ENCODE measurements around the gene POLR1A.
A peak's percentile ranks its signal among the peaks of the same experiment; 100 is the strongest.

POLR1A gene

GRCh38 chr2:85976106-85976920 is 129.4 kb downstream of the POLR1A start:
- H3K4me2 ChIP-seq (ENCODE audit: low read length, poor library complexity, severe bottlenecking): no peak overlapping the region
- peak overlapping the region; percentile 7 to 35 for H3K4ac ChIP-seq (ENCODE audit: low read depth in 1 of 2, low read length in 2 of 2)
- no peak overlapping the region for H2AK5ac ChIP-seq (ENCODE audit: low read length, severe bottlenecking)
- H3K23ac ChIP-seq (ENCODE audit: low read length in 2 of 2): no peak overlapping the region
- no peak overlapping the region for H3K27ac ChIP-seq (ENCODE audit: low read length, poor library complexity, severe bottlenecking)
- no peak overlapping the region for H3K9ac ChIP-seq (ENCODE audit: low read length)
- no peak overlapping the region for H2BK5ac ChIP-seq (ENCODE audit: low read depth, low read length, poor library complexity, severe bottlenecking)
- no peak for DNase-seq
- no peak overlapping the region for H4K8ac ChIP-seq (ENCODE audit: low read length)
- no peak overlapping the region for H2BK120ac ChIP-seq (ENCODE audit: low read depth, low read length)
- no peaks in the 10 kb centered on the region for H3K9me3 ChIP-seq (ENCODE audit: control insufficient read depth, low read length)
- no peak overlapping the region for H2BK15ac ChIP-seq (ENCODE audit: low read depth, poor library complexity, severe bottlenecking)
- no peak overlapping the region for H2AFZ ChIP-seq (ENCODE audit: low read depth, low read length)
- H4K91ac ChIP-seq (ENCODE audit: low read length): no peak overlapping the region
- no peak overlapping the region for H3K18ac ChIP-seq (ENCODE audit: low read depth in 1 of 2, low read length in 2 of 2)
- H3K4me1 ChIP-seq (ENCODE audit: control insufficient read depth, insufficient read depth, low read depth, low read length): no peaks in the 10 kb centered on the region
- no peaks in the 10 kb centered on the region for H3K79me1 ChIP-seq (replicated peaks; ENCODE audit: low read length, poor library complexity, severe bottlenecking)
- H3K27me3 ChIP-seq (ENCODE audit: control insufficient read depth in 1 of 2, insufficient read depth in 1 of 2, low read length in 2 of 2): peaks cover 0 to 12% of the 10 kb centered on the region in 2 experiments
- no peaks in the 10 kb centered on the region for H3K36me3 ChIP-seq (ENCODE audit: control insufficient read depth in 1 of 2, insufficient read depth in 2 of 2, low read depth in 1 of 2, low read length in 2 of 2)
- no peak overlapping the region for H3K14ac ChIP-seq (ENCODE audit: low read length in 2 of 2)
- H3K4me3 ChIP-seq (ENCODE audit: insufficient read depth in 1 of 2, low read depth in 1 of 2, low read length in 2 of 2): no peak overlapping the region
- 89% methylated on average over 9 of the region's 9 CpGs for WGBS
- H2BK12ac ChIP-seq (ENCODE audit: low read length in 2 of 2): peak overlapping the region; percentile 54 to 67

GRCh38 chr2:85975581-85975980 is 130.1 kb downstream of the POLR1A start:
- H2BK5ac ChIP-seq (ENCODE audit: low read depth, low read length, poor library complexity, severe bottlenecking): no peak overlapping the region
- H3K23ac ChIP-seq (ENCODE audit: low read length in 2 of 2): no peak overlapping the region
- H3K27ac ChIP-seq (ENCODE audit: low read length, poor library complexity, severe bottlenecking): no peak overlapping the region
- no peak overlapping the region for H3K4ac ChIP-seq (ENCODE audit: low read depth in 1 of 2, low read length in 2 of 2)
- H2AK5ac ChIP-seq (ENCODE audit: low read length, severe bottlenecking): no peak overlapping the region
- no peak overlapping the region for H3K4me3 ChIP-seq (ENCODE audit: insufficient read depth in 1 of 2, low read depth in 1 of 2, low read length in 2 of 2)
- no peak overlapping the region for H4K91ac ChIP-seq (ENCODE audit: low read length)
- H3K27me3 ChIP-seq (ENCODE audit: control insufficient read depth in 1 of 2, insufficient read depth in 1 of 2, low read length in 2 of 2): peaks cover 0 to 12% of the 10 kb centered on the region in 2 experiments
- no peak overlapping the region for H2AFZ ChIP-seq (ENCODE audit: low read depth, low read length)
- H2BK120ac ChIP-seq (ENCODE audit: low read depth, low read length): no peak overlapping the region
- no peaks in the 10 kb centered on the region for H3K9me3 ChIP-seq (ENCODE audit: control insufficient read depth, low read length)
- whole genome bisulfite sequencing: 90% methylated on average over 4 of the region's 4 CpGs
- H2BK12ac ChIP-seq (ENCODE audit: low read length in 2 of 2): peak overlapping the region in 1 of 2 experiments; percentile 81
- no peaks in the 10 kb centered on the region for H3K79me1 ChIP-seq (replicated peaks; ENCODE audit: low read length, poor library complexity, severe bottlenecking)
- H2BK15ac ChIP-seq (ENCODE audit: low read depth, poor library complexity, severe bottlenecking): no peak overlapping the region
- no peak overlapping the region for H3K9ac ChIP-seq (ENCODE audit: low read length)
- H4K8ac ChIP-seq (ENCODE audit: low read length): no peak overlapping the region
- H3K18ac ChIP-seq (ENCODE audit: low read depth in 1 of 2, low read length in 2 of 2): no peak overlapping the region
- H3K4me2 ChIP-seq (ENCODE audit: low read length, poor library complexity, severe bottlenecking): no peak overlapping the region
- DNase-seq: no peak
- H3K36me3 ChIP-seq (ENCODE audit: control insufficient read depth in 1 of 2, insufficient read depth in 2 of 2, low read depth in 1 of 2, low read length in 2 of 2): no peaks in the 10 kb centered on the region
- no peaks in the 10 kb centered on the region for H3K4me1 ChIP-seq (ENCODE audit: control insufficient read depth, insufficient read depth, low read depth, low read length)
- H3K14ac ChIP-seq (ENCODE audit: low read length in 2 of 2): peak overlapping the region in 1 of 2 experiments; percentile 41

- Histone ChIP-seq H4K91ac (ENCODE audit: low read length) (no peak overlapping the region), H3K14ac (ENCODE audit: low read length in 2 of 2) (no peak overlapping the region), H2AK5ac (ENCODE audit: low read length, severe bottlenecking) (no peak overlapping the region), H3K27ac (ENCODE audit: low read length, poor library complexity, severe bottlenecking) (no peak overlapping the region), H2AFZ (ENCODE audit: low read depth, low read length) (no peak overlapping the region), H2BK120ac (ENCODE audit: low read depth, low read length) (no peak overlapping the region), H3K4ac (ENCODE audit: low read depth in 1 of 2, low read length in 2 of 2) (peak overlapping the region in 1 of 2 experiments; percentile 40), H3K18ac (ENCODE audit: low read depth in 1 of 2, low read length in 2 of 2) (peak overlapping the region in 1 of 2 experiments; percentile 5), H3K23ac (ENCODE audit: low read length in 2 of 2) (no peak overlapping the region), H3K4me1 (ENCODE audit: control insufficient read depth, insufficient read depth, low read depth, low read length) (no peaks in the 10 kb centered on the region), H3K27me3 (ENCODE audit: control insufficient read depth in 1 of 2, insufficient read depth in 1 of 2, low read length in 2 of 2) (peaks cover 0 to 12% of the 10 kb centered on the region in 2 experiments), H3K36me3 (ENCODE audit: control insufficient read depth in 1 of 2, insufficient read depth in 2 of 2, low read depth in 1 of 2, low read length in 2 of 2) (no peaks in the 10 kb centered on the region), H2BK15ac (ENCODE audit: low read depth, poor library complexity, severe bottlenecking) (no peak overlapping the region), H2BK5ac (ENCODE audit: low read depth, low read length, poor library complexity, severe bottlenecking) (no peak overlapping the region), H3K79me1 (replicated peaks; ENCODE audit: low read length, poor library complexity, severe bottlenecking) (no peaks in the 10 kb centered on the region), H3K9me3 (ENCODE audit: control insufficient read depth, low read length) (no peaks in the 10 kb centered on the region), H3K4me2 (ENCODE audit: low read length, poor library complexity, severe bottlenecking) (no peak overlapping the region), H3K4me3 (ENCODE audit: insufficient read depth in 1 of 2, low read depth in 1 of 2, low read length in 2 of 2) (no peak overlapping the region), H2BK12ac (ENCODE audit: low read length in 2 of 2) (no peak overlapping the region), H3K9ac (ENCODE audit: low read length) (no peak overlapping the region), H4K8ac (ENCODE audit: low read length) (no peak overlapping the region)
- DNase-seq: no peak
- 76% methylated on average over 1 of the region's 1 CpG for WGBS
These were observed 131.3 kb downstream of the POLR1A start for GRCh38 chr2:85974390-85974789.

- Histone ChIP-seq H2BK120ac (ENCODE audit: low read depth, low read length) (no peak overlapping the region), H3K4me1 (ENCODE audit: control insufficient read depth, insufficient read depth, low read depth, low read length) (no peaks in the 10 kb centered on the region), H3K9ac (ENCODE audit: low read length) (no peak overlapping the region), H3K14ac (ENCODE audit: low read length in 2 of 2) (no peak overlapping the region), H3K18ac (ENCODE audit: low read depth in 1 of 2, low read length in 2 of 2) (peak overlapping the region; percentile 1 to 79), H3K4ac (ENCODE audit: low read depth in 1 of 2, low read length in 2 of 2) (no peak overlapping the region), H4K8ac (ENCODE audit: low read length) (no peak overlapping the region), H2AK5ac (ENCODE audit: low read length, severe bottlenecking) (peak overlapping the region; percentile 56), H2BK15ac (ENCODE audit: low read depth, poor library complexity, severe bottlenecking) (no peak overlapping the region), H3K27me3 (ENCODE audit: control insufficient read depth in 1 of 2, insufficient read depth in 1 of 2, low read length in 2 of 2) (peaks cover 0 to 12% of the 10 kb centered on the region in 2 experiments), H3K4me2 (ENCODE audit: low read length, poor library complexity, severe bottlenecking) (no peak overlapping the region), H3K9me3 (ENCODE audit: control insufficient read depth, low read length) (no peaks in the 10 kb centered on the region), H2AFZ (ENCODE audit: low read depth, low read length) (no peak overlapping the region), H4K91ac (ENCODE audit: low read length) (no peak overlapping the region), H3K23ac (ENCODE audit: low read length in 2 of 2) (no peak overlapping the region), H2BK5ac (ENCODE audit: low read depth, low read length, poor library complexity, severe bottlenecking) (no peak overlapping the region), H2BK12ac (ENCODE audit: low read length in 2 of 2) (no peak overlapping the region), H3K36me3 (ENCODE audit: control insufficient read depth in 1 of 2, insufficient read depth in 2 of 2, low read depth in 1 of 2, low read length in 2 of 2) (no peaks in the 10 kb centered on the region), H3K27ac (ENCODE audit: low read length, poor library complexity, severe bottlenecking) (no peak overlapping the region), H3K79me1 (replicated peaks; ENCODE audit: low read length, poor library complexity, severe bottlenecking) (no peaks in the 10 kb centered on the region), H3K4me3 (ENCODE audit: insufficient read depth in 1 of 2, low read depth in 1 of 2, low read length in 2 of 2) (no peak overlapping the region)
- peak; percentile 19 for DNase-seq
- WGBS: 60% methylated on average over 1 of the region's 1 CpG
These were observed 133.3 kb downstream of the POLR1A start for GRCh38 chr2:85972355-85972754.
